GM23338 (cell line): Measurements from ENCODE around the gene CNPY2.

Experiments used
- EZH2 ChIP-seq: fragments of 200-600 bp; sonication (generic); IDR thresholded peaks from one replicate; pipeline ENCODE4 v1.8.0; 2017; ENCODE audit warnings: antibody characterized with exemption, mild to moderate bottlenecking, low read depth; ENCODE audit not compliant: unreplicated experiment
- EZH2phosphoT487 ChIP-seq: fragments of 200-600 bp; sonication (generic); IDR thresholded peaks from one replicate; pipeline ENCODE4 v1.8.1; 2018; ENCODE audit warnings: antibody characterized with exemption; ENCODE audit not compliant: unreplicated experiment
- NANOG ChIP-seq: IDR thresholded peaks from 2 replicates; pipeline ENCODE4 v1.6.1; 2016; ENCODE audit warnings: antibody characterized with exemption, borderline replicate concordance
- TF ChIP-seq, protein P1 (sequence below), 2 experiments: fragments of 200-600 bp in 1 of 2; sonication (generic) in 1 of 2; conservative IDR thresholded peaks; 2 replicates each; pipeline versions ENCODE4 v1.5.1 to v1.6.1; 2016 to 2017; ENCODE audit warnings: antibody characterized with exemption in 2 of 2, low read depth in 2 of 2, mild to moderate bottlenecking in 2 of 2, moderate library complexity in 1 of 2

DNA sequence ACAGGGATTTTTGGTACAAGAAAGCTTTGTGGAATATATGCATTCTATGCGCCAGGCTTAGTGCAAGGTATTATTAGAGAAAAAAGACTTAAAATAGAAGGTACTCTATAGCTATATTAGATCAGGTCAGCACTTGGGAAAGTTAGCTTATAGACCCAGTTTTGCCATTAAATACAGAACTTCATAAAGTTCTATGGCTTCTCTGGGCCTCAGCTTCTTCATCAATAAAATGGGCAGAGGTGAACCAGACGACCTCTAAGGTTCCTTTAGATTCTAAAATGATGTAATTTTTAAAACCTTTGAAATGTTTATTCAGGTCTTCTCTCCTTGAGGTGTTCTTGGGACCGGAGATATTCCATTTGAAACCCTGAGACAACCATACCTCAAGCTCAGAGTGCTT, 7.1 kb downstream of the CNPY2 start:
- TF ChIP-seq, protein P1, sequence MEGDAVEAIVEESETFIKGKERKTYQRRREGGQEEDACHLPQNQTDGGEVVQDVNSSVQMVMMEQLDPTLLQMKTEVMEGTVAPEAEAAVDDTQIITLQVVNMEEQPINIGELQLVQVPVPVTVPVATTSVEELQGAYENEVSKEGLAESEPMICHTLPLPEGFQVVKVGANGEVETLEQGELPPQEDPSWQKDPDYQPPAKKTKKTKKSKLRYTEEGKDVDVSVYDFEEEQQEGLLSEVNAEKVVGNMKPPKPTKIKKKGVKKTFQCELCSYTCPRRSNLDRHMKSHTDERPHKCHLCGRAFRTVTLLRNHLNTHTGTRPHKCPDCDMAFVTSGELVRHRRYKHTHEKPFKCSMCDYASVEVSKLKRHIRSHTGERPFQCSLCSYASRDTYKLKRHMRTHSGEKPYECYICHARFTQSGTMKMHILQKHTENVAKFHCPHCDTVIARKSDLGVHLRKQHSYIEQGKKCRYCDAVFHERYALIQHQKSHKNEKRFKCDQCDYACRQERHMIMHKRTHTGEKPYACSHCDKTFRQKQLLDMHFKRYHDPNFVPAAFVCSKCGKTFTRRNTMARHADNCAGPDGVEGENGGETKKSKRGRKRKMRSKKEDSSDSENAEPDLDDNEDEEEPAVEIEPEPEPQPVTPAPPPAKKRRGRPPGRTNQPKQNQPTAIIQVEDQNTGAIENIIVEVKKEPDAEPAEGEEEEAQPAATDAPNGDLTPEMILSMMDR (conservative IDR thresholded peaks at IDR 0.05; ENCODE audit: low read depth in 2 of 2), result no peak
- TF ChIP-seq EZH2 (no peak), NANOG (no peak), EZH2phosphoT487 (no peak)
